Cardiac fibroblast (primary cell): Measurements from ENCODE around the gene PRM3.
"Not testable (repeated sequence)": the region's sequence is repeated elsewhere in the genome, so short reads cannot be mapped to it uniquely, and the experiment has no call there.

Source experiments
- DNase-seq, 2 donors: peaks; one replicate each; pipeline versions ENCODE4 v3.0.0 to v3.0.0-alpha.2; 2010; ENCODE audit warnings: low read depth in 2 of 2
- H3K4me3 ChIP-seq, 2 donors: replicated peaks in 1 of 2; 1 replicate in 1 of 2; 2 replicates in 1 of 2; pipeline ENCODE4 v1.5.1; 2011; ENCODE audit warnings: low read depth in 2 of 2, low read length in 2 of 2, mild to moderate bottlenecking in 2 of 2, moderate library complexity in 1 of 2
- CTCF ChIP-seq: IDR thresholded peaks from one replicate; pipeline ENCODE4 v1.5.1; 2011; ENCODE audit warnings: low read depth, mild to moderate bottlenecking, low read length, inconsistent platforms

Gene PRM3

GRCh38 chr16:11291091-11291703 is 17.8 kb upstream of the PRM3 start:
- no peak overlapping the region for H3K4me3 ChIP-seq
- no peak for DNase-seq
- TF ChIP-seq CTCF, result no peak

- DNase-seq, result no peak
- no peak overlapping the region for H3K4me3 ChIP-seq
- TF ChIP-seq CTCF, result no peak
These were observed 16.9 kb upstream of the PRM3 start for GRCh38 chr16:11290102-11290893.

DNA sequence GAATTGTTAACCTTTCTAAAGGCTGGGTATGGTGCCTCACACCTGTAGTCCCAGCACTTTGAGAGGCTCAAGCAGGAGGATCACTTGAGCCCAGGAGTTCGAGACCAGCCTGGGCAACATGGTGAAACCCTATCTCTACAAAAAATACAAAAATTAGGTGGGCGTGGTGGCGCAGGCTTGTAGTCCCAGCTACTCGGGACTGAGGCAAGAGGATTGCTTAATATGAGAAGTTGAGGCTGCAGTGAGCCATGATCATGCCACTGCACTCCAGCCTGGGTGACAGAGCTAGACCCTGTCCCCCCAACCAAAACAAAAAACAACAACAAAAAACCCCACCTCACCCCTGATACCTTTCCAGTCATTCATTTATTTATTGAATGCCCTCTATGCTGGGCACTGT is 16.3 kb upstream of the PRM3 start:
- DNase-seq, result not testable (repeated sequence)

DNA sequence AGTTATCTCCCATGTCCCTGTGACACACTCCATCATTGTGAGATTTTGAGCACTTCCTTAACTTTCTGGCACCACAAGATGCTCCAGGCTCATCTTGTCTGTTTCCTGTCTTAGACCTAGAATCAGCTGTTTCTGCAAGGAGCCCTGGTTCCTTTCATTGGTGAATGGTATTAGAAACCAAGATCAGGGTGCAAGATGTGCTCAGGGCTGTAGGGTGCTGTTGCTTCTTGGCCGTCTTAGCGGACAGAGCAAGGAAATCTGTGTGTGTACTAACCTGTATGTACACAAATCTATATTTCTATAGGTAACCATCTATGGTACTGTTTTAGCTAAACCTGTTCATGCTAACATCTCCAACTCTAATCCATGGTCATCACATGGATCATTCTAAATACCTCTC is 15.8 kb upstream of the PRM3 start:
- H3K4me3 ChIP-seq, result no peak overlapping the region
- no peak for DNase-seq
- TF ChIP-seq CTCF, result no peak

More for the DNA sequence above, 16.3 kb upstream of the PRM3 start:
- not testable (repeated sequence) for H3K4me3 ChIP-seq

DNA sequence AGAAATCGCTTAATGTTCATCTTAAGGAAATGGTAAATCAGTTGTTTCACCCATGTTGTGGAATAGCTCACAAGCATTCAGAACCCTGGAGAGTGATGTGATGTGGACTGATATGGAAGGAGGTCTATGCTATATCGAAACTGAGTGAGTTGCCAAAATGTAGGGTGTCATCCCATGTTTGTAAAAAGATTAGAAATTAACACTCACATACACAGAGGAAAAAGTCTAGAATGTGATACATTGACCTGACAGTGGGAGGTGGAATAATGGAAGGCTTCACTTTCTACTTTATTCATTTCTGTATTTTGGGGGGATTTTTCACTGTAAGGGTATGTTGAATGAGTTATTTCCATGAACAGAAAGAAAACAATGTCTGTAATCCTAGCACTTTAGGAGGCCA is 12.4 kb upstream of the PRM3 start:
- DNase-seq, result no peak
- TF ChIP-seq CTCF, result no peak
- H3K4me3 ChIP-seq, result no peak overlapping the region

- no peak for TF ChIP-seq CTCF
- peak; percentile 13 to 52 for DNase-seq
- H3K4me3 ChIP-seq, result no peak overlapping the region
These were observed 10.4 kb upstream of the PRM3 start for GRCh38 chr16:11283820-11284248.

DNA sequence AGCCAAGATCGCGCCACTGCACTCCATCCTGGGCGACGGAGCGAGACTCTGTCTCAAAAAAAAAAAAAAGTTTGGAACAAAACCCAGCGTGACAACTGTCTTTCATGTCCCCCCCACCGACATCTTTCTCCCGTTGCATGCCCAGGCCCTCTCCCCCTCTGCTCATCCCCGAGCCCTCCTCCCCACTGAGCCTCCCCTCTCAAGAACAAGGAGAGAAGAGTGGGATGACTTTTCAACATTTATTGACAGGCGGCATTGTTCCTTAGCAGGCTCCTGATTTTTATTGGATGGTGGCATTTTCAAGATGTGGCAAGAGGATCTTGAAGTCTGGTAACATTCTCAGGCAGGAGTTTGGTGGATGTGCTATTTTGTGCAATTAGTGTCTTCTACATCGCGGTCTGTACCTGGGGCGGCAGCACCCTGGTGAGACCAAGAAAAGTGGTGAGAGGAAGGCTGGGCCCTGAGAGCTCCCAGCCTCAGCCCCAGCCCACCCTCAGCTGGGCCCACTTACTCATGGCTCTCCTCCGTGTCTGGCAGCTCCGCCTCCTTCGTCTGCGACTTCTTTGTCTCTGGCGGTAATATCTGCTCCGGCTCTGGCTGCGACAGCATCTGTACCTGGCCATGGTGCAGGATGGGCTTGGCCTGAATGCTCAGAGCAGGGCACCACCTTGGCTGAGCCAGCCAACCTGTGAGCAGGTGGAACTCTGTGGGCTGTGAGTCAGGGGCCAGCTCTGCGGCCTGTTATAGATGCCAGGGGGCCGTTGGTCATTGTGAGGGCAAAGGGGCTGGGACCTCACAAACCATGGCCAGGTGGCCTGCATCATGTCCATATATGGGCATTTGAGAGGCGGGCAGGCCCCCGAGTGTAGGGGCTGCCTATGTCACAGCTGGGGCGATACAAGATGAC is 7.4 kb upstream of the PRM3 start, which contains the start of gene PRM1:
Gene PRM1 (minus strand): TSS at position 715 of the 907 bp plus-strand sequence. CDS start 92 bp downstream, at position 623.
- DNase-seq, result no peak
- TF ChIP-seq CTCF, result no peak
- H3K4me3 ChIP-seq, result no peak within 1 kb of the TSS
